A673 (cell line): ENCODE measurements around the gene SULT1E1.

ENCODE experiments used
- EZH2 ChIP-seq: fragments of 200-600 bp; sonication (generic); IDR thresholded peaks from 2 replicates; pipeline ENCODE4 v1.6.1; 2017; ENCODE audit warnings: borderline replicate concordance, low read depth, mild to moderate bottlenecking, mixed read lengths, antibody characterized with exemption, low read length; ENCODE audit not compliant: poor library complexity, severe bottlenecking
- TF ChIP-seq, protein P1 (sequence below): fragments of 300-800, 200-600 bp; sonication (generic); conservative IDR thresholded peaks from 2 replicates; pipeline ENCODE4 v1.5.1; 2017; ENCODE audit warnings: low read depth, mild to moderate bottlenecking, antibody characterized with exemption, low read length, moderate library complexity, mixed read lengths

DNA sequence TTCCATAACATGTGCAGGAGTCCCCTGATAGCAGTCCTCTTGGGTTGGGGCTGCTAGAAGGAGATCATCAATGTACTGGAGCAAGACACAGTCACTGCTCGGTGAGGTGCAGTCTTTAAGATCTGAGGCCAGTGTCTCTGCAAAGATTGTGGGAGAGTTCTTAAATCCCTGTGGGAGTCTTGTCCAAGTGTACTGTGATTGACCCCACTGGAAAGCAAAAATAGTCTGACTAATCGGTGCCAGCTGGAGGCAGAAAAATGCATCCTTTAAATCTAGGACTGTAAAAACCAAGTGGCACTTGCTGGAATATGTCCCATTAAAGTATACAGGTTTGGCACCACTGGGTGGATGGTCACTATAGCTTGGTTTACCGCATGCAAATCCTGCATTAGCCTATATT, 31.1 kb downstream of the SULT1E1 start:
- TF ChIP-seq, protein P1, sequence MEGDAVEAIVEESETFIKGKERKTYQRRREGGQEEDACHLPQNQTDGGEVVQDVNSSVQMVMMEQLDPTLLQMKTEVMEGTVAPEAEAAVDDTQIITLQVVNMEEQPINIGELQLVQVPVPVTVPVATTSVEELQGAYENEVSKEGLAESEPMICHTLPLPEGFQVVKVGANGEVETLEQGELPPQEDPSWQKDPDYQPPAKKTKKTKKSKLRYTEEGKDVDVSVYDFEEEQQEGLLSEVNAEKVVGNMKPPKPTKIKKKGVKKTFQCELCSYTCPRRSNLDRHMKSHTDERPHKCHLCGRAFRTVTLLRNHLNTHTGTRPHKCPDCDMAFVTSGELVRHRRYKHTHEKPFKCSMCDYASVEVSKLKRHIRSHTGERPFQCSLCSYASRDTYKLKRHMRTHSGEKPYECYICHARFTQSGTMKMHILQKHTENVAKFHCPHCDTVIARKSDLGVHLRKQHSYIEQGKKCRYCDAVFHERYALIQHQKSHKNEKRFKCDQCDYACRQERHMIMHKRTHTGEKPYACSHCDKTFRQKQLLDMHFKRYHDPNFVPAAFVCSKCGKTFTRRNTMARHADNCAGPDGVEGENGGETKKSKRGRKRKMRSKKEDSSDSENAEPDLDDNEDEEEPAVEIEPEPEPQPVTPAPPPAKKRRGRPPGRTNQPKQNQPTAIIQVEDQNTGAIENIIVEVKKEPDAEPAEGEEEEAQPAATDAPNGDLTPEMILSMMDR = no peak
- TF ChIP-seq EZH2 = no peak
